OCI-LY1 (cell line): ENCODE results near the gene TPD52L1.

Experiments
- H2AFZ ChIP-seq: fragments of 200-600 bp; sonication (generic), shearing (Covaris generic); 2 replicates; pipeline ENCODE4 v1.6.0; 2014; ENCODE audit warnings: antibody characterized with exemption, mild to moderate bottlenecking, low read length
- H3F3A ChIP-seq: fragments of 200-600 bp; sonication (generic), shearing (Covaris generic); 2 replicates; pipeline ENCODE4 v1.6.0; 2014; ENCODE audit warnings: mild to moderate bottlenecking, antibody characterized with exemption, low read length, moderate library complexity; ENCODE audit not compliant: insufficient read depth
- H3K27ac ChIP-seq: fragments of 200-600 bp; sonication (generic); 2 replicates; pipeline ENCODE4 v1.5.1; 2014; ENCODE audit warnings: low read length, mixed run types, mild to moderate bottlenecking, low read depth; ENCODE audit not compliant: poor library complexity, severe bottlenecking
- H3K27me3 ChIP-seq: fragments of 200-600 bp; sonication (generic); 2 replicates; pipeline ENCODE4 v1.6.0; 2014; ENCODE audit warnings: antibody characterized with exemption, mild to moderate bottlenecking, low read length, moderate library complexity; ENCODE audit not compliant: insufficient read depth
- H3K36me3 ChIP-seq: fragments of 200-600 bp; sonication (generic); 2 replicates; pipeline ENCODE4 v1.6.1; 2014; ENCODE audit warnings: mild to moderate bottlenecking, antibody characterized with exemption, low read length, moderate library complexity, mixed read lengths; ENCODE audit not compliant: insufficient read depth
- H3K4me1 ChIP-seq: fragments of 200-600 bp; sonication (generic); 2 replicates; pipeline ENCODE4 v1.5.1; 2014; ENCODE audit warnings: mild to moderate bottlenecking, low read length, moderate library complexity; ENCODE audit not compliant: insufficient read depth, severe bottlenecking
- H3K4me2 ChIP-seq: fragments of 200-600 bp; sonication (generic), shearing (Covaris generic); 2 replicates; pipeline ENCODE4 v1.6.1; 2014; ENCODE audit warnings: low read length
- H3K4me3 ChIP-seq: fragments of 200-600 bp; sonication (generic); 2 replicates; pipeline ENCODE4 v1.5.1; 2014; ENCODE audit warnings: low read length, low read depth, mild to moderate bottlenecking, mixed read lengths; ENCODE audit not compliant: poor library complexity, severe bottlenecking
- H3K79me2 ChIP-seq: fragments of 200-600 bp; shearing (Covaris generic); 2 replicates; pipeline ENCODE4 v1.6.1; 2016; ENCODE audit warnings: mixed run types, low read length, mixed read lengths; ENCODE audit not compliant: insufficient read depth
- H3K9ac ChIP-seq: fragments of 200-600 bp; sonication (generic), shearing (Covaris generic); 2 replicates; pipeline ENCODE4 v1.6.1; 2014; ENCODE audit warnings: mild to moderate bottlenecking, low read length, mixed read lengths
- H3K9me2 ChIP-seq: fragments of 200-600 bp; sonication (generic), shearing (Covaris generic); 2 replicates; pipeline ENCODE4 v1.6.1; 2014; ENCODE audit warnings: low read depth, mild to moderate bottlenecking, low read length, mixed read lengths
- H3K9me3 ChIP-seq: fragments of 200-600 bp; shearing (Covaris generic); 2 replicates; pipeline ENCODE4 v1.6.1; 2014; ENCODE audit warnings: low read length, mixed read lengths
- H4K20me1 ChIP-seq: fragments of 200-600 bp; sonication (generic), shearing (Covaris generic); 2 replicates; pipeline ENCODE4 v1.6.0; 2016; ENCODE audit warnings: mild to moderate bottlenecking, low read length; ENCODE audit not compliant: insufficient read depth
- EZH2 ChIP-seq: fragments of 200-600 bp; sonication (generic), shearing (Covaris generic); IDR thresholded peaks from 2 replicates; pipeline ENCODE4 v1.8.0; 2017; ENCODE audit warnings: borderline replicate concordance, mixed run types, mild to moderate bottlenecking, antibody characterized with exemption, low read length, moderate library complexity, mixed read lengths
- TF ChIP-seq, protein P1 (sequence below): fragments of 200-600 bp; sonication (generic), shearing (Covaris generic); IDR thresholded peaks from 2 replicates; pipeline ENCODE4 v1.5.1; 2017; ENCODE audit warnings: mild to moderate bottlenecking, antibody characterized with exemption, low read length, moderate library complexity, mixed read lengths

The TPD52L1 gene

DNA sequence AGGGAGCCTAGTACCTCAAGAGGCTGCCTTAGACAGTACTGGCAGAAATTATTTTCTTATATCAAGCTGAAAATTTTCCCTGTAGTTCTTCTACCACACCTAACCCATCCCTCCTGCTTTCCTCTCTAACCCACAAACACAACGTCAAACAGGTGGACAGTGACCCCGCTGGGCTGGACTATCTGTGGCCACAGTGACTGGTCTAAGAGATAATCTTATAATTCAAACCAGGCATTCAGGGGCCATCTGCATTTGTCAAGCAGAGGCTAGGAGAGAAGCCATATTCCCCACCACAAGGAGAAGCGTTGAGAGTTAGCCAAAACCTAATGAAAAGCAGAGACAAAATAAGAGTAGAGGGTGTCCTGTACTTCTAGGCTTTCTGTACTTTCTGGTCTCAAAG lies 140.0 kb downstream of the TPD52L1 start:
- Histone ChIP-seq H3K27ac (no peak overlapping the region), H3K4me1 (no peaks in the 10 kb centered on the region), H3F3A (no peaks in the 10 kb centered on the region), H2AFZ (no peak overlapping the region), H3K36me3 (peaks cover 92% of the 10 kb centered on the region), H4K20me1 (no peaks in the 10 kb centered on the region), H3K27me3 (no peaks in the 10 kb centered on the region), H3K9me3 (no peaks in the 10 kb centered on the region), H3K79me2 (no peaks in the 10 kb centered on the region; the same call in 1 of the 2 replicates), H3K4me2 (no peak overlapping the region), H3K9me2 (no peaks in the 10 kb centered on the region), H3K4me3 (no peak overlapping the region), H3K9ac (no peak overlapping the region)
- no peak for TF ChIP-seq EZH2
- TF ChIP-seq, protein P1, sequence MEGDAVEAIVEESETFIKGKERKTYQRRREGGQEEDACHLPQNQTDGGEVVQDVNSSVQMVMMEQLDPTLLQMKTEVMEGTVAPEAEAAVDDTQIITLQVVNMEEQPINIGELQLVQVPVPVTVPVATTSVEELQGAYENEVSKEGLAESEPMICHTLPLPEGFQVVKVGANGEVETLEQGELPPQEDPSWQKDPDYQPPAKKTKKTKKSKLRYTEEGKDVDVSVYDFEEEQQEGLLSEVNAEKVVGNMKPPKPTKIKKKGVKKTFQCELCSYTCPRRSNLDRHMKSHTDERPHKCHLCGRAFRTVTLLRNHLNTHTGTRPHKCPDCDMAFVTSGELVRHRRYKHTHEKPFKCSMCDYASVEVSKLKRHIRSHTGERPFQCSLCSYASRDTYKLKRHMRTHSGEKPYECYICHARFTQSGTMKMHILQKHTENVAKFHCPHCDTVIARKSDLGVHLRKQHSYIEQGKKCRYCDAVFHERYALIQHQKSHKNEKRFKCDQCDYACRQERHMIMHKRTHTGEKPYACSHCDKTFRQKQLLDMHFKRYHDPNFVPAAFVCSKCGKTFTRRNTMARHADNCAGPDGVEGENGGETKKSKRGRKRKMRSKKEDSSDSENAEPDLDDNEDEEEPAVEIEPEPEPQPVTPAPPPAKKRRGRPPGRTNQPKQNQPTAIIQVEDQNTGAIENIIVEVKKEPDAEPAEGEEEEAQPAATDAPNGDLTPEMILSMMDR = no peak

DNA sequence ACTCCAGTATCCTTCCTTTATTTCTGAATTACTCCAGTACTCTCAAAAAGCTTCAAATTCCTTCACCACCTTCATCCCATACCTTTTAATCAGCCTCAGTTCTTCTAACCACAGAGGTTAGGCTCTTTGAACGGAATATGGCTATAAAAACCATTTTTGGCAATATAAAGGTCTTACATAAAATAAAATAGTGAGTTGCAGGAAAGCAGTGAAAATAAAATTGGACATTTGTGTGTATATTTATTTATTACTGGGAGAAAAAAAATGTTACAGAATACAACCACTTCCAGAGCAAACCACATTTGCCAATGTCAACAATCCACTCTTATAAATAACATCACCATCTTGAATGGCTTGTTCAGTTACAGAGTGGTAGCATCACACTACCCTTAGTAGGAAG lies 140.5 kb downstream of the TPD52L1 start:
- Histone ChIP-seq H3K4me1 (no peaks in the 10 kb centered on the region), H3K79me2 (no peaks in the 10 kb centered on the region; the same call in 1 of the 2 replicates), H2AFZ (no peak overlapping the region)

DNA sequence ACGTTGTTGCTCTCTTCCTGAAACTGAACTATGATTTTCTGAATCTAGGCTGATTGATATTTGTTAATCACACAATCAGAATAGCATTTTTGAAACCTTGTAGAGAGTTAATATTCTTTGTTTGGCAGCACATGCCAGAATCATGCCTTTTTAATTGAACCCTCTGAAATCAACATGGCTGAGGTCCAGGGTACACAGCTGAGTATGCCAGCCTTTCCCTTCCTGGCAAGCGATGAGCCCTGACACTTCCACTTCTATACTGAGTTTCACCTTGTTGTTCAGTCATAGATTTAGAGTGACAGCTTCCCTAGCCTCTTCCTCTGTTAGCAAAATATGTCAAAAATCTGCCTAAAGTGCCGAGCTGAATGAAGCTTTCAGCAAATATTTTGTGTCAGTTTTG lies 141.4 kb downstream of the TPD52L1 start:
- no peak overlapping the region for H3K4me2 ChIP-seq
- H3K9me3 ChIP-seq = no peaks in the 10 kb centered on the region
- H3K4me1 ChIP-seq = peaks cover 6% of the 10 kb centered on the region
- H4K20me1 ChIP-seq = no peaks in the 10 kb centered on the region
- H3F3A ChIP-seq = no peaks in the 10 kb centered on the region
- peaks cover 6% of the 10 kb centered on the region; the same call in 1 of the 2 replicates for H3K79me2 ChIP-seq
- H3K9ac ChIP-seq = no peak overlapping the region
- no peak overlapping the region for H2AFZ ChIP-seq
- no peak overlapping the region for H3K4me3 ChIP-seq
- TF ChIP-seq, protein P1 = no peak
- H3K9me2 ChIP-seq = no peaks in the 10 kb centered on the region
- H3K27ac ChIP-seq = no peak overlapping the region
- H3K27me3 ChIP-seq = no peaks in the 10 kb centered on the region
- H3K36me3 ChIP-seq = peaks cover 99% of the 10 kb centered on the region

More for the DNA sequence above, 140.5 kb downstream of the TPD52L1 start:
- Histone ChIP-seq H3K9ac (no peak overlapping the region), H3K4me2 (no peak overlapping the region), H3K9me3 (no peaks in the 10 kb centered on the region), H3K36me3 (peaks cover 96% of the 10 kb centered on the region), H3F3A (no peaks in the 10 kb centered on the region), H3K27ac (no peak overlapping the region), H3K27me3 (no peaks in the 10 kb centered on the region), H3K9me2 (no peaks in the 10 kb centered on the region), H4K20me1 (no peaks in the 10 kb centered on the region), H3K4me3 (no peak overlapping the region)
- no peak for TF ChIP-seq EZH2
- TF ChIP-seq, protein P1 = no peak
